ENCODE results near the gene NOC2L. TPM values are rescaled to one million over a fixed set of nuclear protein-coding genes. Genes with fewer than 3 reads are reported as not detected.

NOC2L gene
- total RNA-seq, 1 donor = 68.1 TPM

DNA sequence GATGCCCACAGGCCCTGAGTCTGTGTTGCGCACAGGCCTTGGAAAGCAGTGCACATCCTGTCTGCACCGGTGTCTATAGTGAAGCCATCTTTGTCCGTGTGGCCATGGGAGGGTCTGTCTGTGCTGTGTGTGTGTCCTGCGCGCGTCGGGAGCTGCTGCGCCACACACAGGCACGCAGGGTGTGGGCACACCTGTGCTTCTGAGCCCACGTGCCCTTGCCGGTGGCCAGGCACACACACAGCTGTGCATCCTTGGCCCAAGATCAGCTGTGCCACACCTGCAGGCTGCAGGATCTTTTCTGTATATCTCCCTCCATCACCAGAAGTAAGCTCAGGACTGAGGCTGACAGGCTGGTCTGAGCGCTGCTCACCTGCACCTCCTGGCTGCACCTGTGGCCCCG lies 38.5 kb downstream of the NOC2L start:
- DNase-seq (ENCODE audit: low read depth in 2 of 3, low spot score in 2 of 3) = no peak

DNA sequence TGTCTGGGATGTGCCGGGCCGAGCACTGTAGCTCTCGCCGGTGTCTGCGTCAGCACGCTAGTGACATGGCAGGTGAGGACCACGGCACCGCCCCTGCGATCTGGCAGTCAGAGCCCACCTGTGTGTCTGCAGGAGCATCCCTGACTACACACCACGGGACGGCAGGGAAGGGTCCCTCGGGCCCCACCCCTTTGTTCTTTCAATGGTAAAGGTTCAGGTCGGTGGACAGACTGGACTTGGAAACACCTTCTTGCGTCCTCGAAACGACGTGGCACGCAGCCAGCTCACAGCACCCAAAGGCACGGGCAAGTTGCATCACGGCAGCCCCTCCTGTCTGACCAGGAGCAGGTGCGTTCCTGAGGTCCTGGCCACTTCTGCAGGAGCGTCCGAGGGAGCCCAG lies 39.0 kb downstream of the NOC2L start:
- no peak for DNase-seq (ENCODE audit: low read depth in 2 of 3, low spot score in 2 of 3)

DNA sequence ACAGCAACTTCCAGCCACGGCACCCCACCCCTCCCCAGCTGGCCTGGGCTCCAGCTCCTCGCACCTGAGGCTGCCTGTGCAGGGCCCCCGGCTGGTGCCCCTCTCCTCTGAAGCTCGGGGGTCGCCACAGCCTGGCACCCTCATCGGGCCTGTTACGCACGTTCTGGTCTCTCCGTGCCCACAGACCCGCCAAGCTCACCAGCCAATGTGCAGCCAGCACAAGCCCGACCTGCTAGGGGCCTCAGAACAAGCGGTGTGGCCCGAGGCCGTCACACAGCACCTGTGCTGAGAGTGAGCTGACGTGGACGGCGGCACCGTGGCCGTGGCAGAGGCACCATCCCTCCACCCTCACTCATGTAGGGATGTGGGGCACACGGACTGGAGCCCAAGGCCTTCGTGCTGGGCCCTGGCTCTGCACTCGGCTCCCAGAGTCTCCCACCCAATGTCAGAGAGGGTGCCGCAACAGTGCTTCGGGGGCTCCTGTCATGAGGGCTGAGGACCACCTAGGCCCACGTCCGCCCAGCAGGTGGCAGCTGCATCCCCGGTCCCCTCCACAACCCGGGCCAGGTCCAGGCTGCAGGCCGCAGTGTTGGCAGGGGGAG lies 39.7 kb downstream of the NOC2L start:
- no peak for DNase-seq (ENCODE audit: low read depth in 2 of 3, low spot score in 2 of 3)

DNA sequence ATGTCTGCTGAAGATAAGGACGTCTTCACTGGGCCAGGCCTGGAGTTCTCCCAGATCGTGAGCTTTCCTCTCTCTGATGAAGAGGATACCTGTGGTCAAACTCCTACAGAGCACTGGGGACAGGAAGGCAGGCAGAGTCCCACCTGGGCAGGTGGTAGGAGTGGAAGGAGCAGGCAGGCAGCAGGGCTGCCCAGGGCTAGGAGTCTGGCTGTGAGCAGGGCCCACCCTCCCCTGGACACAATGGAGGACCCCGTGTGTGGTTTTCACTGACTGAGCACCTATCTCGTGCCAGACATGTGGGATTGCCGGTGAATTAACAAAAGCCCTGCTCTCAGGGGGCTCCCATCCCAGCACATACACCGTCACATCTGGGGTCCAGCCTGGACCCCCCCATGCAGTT lies 40.2 kb downstream of the NOC2L start:
- DNase-seq (ENCODE audit: low read depth in 2 of 3, low spot score in 2 of 3) = no peak

DNA sequence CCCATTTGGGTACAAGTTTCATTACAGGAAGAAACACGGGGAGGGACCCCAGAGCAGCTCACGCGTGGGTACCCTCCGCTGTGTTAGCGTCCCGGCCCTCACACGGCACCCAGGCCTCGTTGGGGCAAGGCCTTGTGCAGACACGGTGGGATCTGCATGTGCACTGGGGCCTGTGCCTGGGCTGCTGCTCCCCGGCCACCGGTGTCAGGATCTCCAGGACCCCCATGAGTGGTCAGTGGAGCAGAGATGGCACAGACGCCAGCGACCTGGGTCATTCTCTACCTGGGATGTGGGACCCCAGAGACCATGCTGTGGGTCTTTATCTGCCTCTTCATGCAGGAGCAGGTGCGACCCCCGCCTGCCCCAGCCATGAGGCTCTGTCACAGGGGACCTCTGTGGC lies 40.7 kb downstream of the NOC2L start:
- DNase-seq (ENCODE audit: low read depth in 2 of 3, low spot score in 2 of 3) = no peak

DNA sequence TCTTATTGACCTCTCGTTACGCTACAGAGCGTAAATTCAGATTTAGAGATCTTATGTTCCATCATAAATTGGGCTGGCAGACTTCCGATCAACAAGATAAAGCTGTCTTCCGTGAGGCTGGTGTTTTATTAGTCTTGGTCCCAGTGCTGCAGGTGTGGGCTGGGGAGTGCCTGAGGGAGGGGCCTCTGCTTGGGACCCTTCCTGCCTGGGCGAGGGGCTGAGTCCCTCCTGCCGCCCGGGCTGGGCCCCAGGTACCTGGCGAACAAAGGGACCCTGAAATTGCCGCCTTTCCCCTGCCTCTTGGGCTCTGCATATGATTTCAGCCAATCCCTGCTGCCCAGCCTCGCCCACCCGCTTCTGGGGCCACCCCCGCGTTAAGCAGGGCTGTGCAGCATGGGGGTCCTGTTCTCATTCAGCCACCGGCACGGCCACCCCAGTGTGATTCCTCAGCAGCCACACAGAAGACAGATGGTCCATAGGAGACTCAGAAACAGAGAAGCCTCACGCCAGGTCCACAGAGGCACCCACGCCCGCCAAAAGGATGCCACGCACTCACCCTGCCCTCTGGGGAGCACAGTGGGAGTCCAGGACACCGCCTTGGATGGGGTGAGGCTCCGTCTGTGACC lies 41.5 kb downstream of the NOC2L start:
- no peak for DNase-seq (ENCODE audit: low read depth in 2 of 3, low spot score in 2 of 3)

DNA sequence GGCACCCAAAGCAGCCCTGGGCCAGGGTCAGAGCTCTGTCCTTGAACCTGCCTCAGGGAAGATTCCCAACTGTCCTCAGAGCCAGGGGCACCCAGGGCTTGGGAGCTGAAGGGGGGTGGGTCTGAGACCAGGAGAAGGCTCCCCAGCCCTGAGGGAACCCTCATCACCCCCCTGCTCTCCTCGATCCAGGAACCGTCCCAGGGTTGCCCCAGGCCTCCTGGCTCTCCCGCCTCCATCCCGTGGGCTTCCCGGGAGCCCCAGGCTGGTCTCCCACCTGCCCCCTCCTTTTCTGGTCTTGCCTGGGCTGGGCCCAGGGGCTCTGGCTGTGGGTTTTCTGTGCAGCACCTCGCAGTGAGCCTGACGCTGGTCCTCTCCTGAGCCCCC lies 42.0 kb downstream of the NOC2L start:
- DNase-seq (ENCODE audit: low read depth in 2 of 3, low spot score in 2 of 3) = no peak

DNA sequence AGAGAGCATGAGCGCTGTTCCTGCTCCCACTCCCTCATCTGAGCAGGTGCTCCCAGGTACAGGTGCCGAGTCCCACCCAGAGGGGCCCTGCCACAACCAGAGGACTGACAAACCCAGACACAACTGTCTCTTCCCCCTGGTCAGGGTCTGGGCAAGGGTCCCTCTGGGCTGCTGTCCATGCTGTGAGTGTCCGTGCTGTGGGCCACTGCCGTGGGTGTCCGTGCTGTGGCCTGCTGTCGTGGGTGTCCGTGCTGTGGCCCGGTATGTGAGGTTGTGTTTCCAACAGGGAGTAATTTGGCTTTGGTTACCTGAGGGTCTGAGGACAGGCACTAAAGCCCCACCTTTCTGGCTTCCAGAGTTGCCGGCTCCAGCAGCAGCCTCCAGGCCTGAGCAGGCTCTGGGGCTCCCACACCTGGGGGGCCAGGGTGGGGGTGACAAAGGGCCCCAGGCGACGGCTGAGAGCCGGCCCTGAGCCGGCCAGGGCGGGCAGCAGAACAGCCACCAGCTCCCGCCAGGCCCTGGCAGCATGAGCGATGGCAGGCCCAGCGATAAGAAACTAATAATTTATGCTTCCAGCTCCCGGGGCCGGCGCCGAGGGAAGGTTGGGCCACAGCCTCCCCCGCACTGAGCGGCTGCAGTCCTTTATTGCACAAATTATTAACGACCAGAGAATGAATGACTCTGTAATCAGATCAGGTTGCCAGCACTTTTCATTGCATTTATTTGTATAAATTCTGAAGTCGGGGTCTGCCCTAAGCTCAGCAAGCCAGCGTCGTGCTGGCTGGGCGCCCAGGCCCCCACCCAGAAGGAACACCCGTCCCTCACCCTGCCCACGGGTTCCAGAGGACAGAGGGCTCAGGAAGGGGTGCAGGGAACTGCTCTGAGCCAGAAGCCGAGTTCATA lies 42.6 kb downstream of the NOC2L start:
- DNase-seq (ENCODE audit: low read depth in 2 of 3, low spot score in 2 of 3) = no peak

DNA sequence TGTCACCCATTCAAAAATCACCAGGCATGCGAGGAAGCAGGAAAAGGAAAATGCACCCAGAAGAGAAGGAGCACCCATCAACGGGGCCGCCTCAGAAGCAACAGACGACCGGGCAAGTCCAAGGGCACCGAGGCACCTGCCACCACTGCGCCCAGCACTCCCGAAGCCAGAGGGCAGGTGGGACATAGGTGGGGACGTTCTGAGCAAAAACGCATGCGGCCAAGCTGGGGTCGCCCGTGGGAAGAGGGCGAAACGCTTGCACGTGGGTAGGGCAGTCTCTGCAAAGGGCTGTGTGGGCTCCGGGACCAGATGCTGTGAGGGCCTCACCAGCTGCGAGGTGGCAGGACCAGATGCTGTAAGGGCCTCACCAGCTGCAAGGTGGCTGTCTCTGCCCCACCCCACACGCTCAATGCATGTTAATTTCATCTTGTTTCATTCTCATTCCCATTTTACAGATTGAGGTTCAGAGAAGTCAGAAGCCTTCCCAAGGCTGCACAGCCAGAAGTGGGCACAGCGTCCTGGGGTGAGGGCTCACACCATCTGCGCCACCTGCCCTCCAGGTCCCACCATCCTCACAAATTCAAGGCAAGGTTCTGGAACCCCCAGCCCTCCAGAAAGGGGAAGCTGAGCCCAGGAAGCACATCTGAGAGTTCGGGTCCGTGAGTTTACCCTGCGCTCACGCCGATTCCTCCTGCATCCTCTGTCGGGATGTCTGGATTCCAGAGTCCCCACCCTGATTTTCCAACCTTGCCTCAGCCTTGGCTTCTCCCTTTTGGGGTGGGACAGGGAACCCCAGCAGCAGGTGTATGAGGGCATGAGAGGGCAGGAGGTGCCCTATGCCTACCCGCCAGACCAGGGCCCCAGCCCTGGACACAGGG lies 43.5 kb downstream of the NOC2L start:
- no peak for DNase-seq (ENCODE audit: low read depth in 2 of 3, low spot score in 2 of 3)

DNA sequence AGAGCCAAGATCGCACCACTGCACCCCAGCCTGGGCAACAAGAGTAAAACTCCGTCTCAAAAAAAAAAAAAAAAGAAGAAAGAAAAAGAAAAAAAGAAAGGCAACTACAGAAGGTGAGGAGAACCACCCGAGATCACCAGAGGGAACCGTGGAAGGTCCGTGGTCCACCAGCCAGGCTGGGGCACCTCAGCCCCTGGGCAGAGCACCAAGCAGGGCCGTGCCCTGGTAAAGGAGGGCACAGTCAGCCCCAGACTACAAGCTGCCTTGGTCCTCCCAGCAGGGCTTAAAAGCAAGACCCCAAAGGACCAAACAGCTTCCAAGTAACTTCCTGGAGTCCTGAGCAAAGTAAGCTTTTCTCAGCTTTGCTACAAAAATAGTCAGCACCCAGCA lies 44.2 kb downstream of the NOC2L start:
- no peak for DNase-seq (ENCODE audit: low read depth in 2 of 3, low spot score in 2 of 3)

DNA sequence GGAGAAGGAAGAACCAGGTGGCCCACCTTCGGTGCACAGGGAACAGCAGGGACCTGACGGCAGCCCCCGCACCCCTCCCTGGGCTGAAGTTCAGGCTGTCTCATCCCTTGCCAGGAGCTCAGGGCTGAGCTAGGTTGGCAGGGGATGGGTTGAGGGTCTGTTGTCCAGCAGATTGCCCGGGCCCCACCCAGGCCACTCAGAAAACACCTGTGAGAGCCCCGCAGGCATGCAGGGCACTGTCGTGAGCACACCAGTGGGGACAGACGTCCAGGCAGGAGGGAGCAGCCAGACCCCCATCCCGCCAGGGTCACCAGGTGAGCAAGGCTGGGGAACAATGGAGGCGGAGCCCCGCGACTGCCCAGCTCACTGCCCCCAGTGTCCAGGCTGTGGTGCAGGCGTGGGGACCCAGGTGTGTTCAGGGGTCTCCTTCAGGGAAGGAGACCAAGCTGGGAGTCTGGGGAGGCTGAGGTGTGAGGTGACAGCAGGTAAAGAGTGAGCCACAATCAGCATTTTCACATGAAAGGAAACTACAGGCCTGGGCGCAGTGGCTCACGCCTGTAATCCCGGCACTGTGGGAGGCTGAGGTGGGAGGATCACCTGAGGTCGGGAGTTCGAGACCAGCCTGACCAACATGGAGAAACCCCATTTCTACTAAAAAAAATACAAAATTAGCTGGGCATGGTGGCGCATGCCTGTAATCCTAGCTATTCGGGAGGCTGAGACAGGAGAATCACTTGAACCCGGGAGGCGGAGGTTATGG lies 44.7 kb downstream of the NOC2L start:
- no peak for DNase-seq (ENCODE audit: low read depth in 2 of 3, low spot score in 2 of 3)

DNA sequence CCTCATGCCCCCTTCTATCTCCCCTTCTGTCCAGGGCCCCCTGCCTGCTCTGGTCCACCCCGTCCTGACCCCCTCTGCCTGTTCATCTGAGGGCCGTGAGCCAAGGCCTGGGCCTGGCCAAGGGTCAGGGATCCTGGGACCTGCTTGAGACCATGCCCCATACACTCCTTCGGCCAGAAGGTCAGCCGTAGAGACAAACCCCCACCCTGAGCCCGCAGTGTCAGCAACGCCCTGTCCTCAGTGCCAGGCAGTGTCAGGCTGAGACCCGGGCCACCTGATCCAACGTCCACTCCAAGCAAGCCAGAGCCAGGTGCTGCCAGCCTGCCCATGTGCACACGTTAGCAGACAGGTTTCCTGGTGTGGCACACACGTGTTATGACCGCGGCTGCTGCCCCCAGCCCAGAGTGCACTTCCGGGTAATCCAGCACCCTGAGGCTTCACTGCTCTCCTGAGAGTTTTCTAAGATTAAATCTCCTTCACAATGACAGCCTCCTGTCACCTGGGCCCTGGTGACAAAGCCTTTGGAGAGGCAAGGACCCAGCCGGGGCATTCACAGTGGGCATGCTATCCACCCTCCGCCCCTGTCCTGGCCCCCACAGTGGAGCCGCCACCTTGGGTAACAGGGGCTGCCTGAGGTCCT lies 45.4 kb downstream of the NOC2L start:
- DNase-seq (ENCODE audit: low read depth in 2 of 3, low spot score in 2 of 3) = no peak

DNA sequence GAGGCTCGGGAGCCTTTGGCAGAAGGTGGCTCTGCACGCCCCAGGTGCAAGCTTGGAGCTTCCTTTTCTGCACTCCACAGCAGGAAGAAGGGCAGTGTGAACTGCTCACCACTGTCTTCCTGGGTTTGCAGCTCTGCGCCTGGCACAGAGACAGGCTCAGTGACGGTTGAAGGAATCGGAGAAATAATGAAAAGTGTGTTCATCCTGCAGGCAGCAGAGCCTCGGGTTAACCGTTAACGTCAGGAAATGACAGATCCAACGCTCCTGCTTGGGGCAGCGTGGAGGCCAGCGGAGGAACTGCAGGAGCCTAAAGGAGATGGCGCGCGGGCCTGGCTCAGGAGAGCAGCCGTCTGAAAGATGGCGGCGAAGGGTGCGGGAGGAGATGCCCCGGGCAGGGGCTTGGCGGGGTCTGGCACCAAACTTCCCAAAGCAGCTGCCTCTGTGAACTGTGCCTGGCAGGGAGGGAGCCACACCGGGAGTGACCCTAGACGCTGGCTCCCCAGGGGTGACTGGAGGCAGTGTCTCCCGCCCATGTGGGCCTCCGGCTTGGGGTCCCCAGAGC lies 46.2 kb downstream of the NOC2L start:
- peak in 1 of 3 donors; percentile 45 for DNase-seq (ENCODE audit: low read depth in 2 of 3, low spot score in 2 of 3)

DNA sequence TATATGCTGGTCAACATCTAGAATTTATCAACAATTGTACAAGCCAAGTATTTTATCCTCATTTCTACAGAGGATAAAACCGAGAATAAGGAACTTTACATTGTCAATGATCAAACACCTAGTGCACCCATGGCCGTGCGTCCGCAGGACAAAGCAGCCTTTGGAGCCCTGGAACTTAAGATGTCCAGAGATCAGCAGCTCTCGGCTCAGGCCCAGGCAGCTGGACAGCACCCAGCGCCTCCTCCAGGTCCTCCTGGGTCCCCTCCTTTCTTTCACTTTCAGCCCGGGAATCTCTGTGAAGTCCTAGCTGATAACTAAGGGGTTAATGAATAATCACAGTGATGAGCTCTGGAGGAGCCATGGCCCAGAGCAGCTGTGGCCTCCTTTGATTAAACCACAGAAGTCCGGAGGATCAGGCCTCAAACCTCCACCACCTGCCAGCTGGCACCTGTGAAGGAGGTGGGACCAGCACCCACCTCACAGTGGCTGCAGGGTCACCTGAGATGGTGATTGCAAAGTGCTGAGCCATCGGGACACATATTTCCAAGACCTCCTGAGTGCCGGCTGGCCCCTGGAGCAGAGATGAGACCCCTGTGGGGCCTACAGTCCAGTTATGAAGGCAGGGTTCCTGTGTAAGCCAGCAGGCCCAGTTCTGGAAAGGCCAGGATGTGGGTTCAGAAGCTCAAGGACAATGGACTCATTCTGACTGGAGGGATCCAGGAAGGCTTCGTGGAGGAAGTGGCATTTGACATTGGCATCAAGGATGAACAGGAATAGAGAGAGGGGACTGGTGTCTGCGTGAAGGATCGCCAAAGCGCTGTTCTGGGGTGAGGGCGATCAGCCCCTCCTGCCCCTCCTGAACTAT lies 46.9 kb downstream of the NOC2L start:
- DNase-seq (ENCODE audit: low read depth in 2 of 3, low spot score in 2 of 3) = no peak

DNA sequence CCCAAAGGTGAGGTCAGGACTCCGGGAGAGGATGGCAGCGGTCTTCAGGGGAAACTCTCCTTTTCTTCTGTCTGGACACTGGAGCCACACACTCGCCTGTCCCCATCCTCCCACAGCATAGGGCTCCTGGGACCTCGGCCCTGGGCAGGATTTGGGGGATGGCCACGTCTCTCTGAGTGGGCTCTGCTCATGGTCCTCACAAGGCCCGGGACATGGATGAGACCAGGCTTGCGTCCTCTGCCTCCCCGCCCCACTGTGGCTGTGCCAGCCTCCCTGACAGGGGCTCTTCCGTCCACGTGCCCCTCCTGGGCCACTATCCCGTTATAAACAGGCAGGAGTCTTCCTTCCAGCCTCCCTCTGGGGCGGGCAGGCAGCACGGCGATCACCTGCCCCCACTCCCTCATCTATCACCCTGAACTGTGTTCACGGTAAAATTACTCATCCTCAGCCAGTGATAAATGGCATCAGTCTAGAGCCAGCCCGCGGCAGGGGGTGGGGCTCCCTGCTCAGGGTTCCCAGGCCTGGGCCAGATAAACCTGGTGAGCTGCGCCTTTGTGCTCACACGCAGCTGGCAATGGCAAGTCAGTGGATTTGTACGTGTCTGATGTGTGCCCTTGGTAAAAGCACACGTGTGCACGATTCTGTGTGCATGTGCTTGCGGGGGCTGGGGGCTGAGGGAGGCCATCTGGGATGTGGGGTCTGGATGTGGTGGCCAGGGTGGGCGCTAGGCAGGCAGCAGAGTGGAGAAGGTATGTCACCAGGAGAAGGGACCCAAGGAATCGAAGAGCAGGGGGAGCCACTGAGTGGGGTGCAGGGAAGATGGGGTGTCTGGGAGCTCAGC lies 48.0 kb downstream of the NOC2L start:
- DNase-seq (ENCODE audit: low read depth in 2 of 3, low spot score in 2 of 3) = no peak

DNA sequence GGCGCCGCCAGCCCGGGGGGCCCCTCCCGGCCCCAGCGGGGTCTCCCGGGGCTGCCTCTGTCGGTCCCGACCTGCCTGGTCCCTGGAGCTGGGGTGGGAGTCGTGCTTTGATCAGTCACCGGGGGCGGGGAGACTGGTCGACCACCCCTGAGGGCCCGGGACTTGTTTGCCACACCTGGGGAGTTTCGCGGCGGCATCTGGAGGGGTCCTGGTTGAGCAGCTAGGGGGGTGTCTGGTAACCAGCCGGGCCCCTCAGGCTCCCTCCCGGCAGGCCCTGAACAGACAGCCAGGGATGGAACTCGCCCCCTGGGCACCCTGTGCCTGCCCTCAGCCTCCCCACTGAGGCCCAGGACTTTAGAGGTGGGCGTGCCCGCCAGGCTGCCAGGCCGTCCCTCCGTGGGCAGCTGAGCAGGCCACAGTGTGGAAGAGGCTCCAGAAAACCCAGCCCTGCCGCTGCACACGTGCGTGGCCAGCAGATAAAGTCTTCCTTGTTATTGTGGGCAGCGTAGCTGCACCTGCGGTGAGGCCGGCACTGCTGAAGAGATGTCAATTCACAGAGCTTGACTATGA lies 48.7 kb downstream of the NOC2L start:
- DNase-seq (ENCODE audit: low read depth in 2 of 3, low spot score in 2 of 3) = no peak

DNA sequence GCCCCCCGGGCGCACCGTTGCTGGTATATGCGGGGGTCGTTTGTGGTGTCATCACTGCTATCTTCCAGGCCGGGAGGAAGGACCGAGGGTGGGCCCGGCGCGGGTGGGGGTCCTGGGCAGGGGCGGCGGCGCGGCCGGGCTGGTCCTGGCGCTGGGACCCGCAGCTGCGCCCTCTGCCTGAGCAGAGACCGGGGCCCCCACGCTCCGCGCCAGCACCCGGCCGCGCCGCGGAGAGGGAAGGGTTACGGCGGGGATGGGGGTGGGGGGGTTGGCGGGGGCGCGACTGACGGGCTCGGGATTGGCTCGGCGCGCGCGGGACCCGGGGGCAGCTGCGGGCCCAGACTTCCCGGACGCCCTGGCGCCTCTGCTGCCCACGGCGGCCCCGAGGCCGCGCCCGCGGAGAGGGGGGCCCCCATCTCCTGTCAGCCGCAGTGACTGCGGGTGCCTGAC lies 49.2 kb downstream of the NOC2L start:
- peak in 1 of 3 donors; percentile 39 for DNase-seq (ENCODE audit: low read depth in 2 of 3, low spot score in 2 of 3)
